Measurements from ENCODE around the gene FBN1.

DNA sequence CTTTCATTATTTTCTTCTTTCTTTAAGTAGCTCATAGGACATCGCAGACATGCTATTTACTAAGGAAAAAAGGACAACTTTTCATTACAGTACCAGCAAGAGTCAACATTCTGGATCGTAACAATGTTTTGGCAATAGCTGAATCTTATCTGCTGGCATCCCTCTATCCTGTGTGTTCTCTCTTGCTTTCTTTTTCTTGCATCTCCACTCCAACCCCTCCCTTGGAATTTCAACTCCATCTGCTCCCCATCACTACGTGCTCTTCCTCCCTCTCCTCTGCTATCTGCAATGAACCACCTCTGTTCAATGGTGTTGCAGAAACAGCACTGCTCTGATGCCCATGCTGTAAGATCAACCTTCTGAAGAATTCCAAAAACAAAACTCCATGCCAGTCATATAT lies 106.6 kb downstream of the FBN1 start:
- TF ChIP-seq POLR2A (IDR thresholded peaks at IDR 0.05; ENCODE audit: low read length) (no peak), GATA1 (IDR thresholded peaks at IDR 0.05; ENCODE audit: low read depth, low read length) (no peak)
